Measurements from ENCODE around the gene MAML1. TPM values are rescaled to one million over a fixed set of nuclear protein-coding genes. Genes with fewer than 3 reads are reported as not detected.
A peak's percentile ranks its signal among the peaks of the same experiment; 100 is the strongest.

MAML1 gene
- total and polyA plus RNA-seq, 2 donors (not counting 1 experiment from before 2014, with no cell fraction given): 6.4 to 7.5 TPM

- peaks cover 43% of the 10 kb centered on the region for H3K79me2 ChIP-seq (ENCODE audit: control insufficient read depth, insufficient read depth, low read length)
- no peaks in the 10 kb centered on the region for H3K27me3 ChIP-seq (ENCODE audit: control insufficient read depth, insufficient read depth, low read length)
- no peak overlapping the region for H3K9ac ChIP-seq (ENCODE audit: insufficient read depth, low read length)
- H4K20me1 ChIP-seq (ENCODE audit: control insufficient read depth, extremely low read depth, insufficient read depth, low read length): no peaks in the 10 kb centered on the region
- no peak overlapping the region for H3K4me2 ChIP-seq (ENCODE audit: extremely low read depth, insufficient read depth, low read length)
- H3K9me3 ChIP-seq (ENCODE audit: control insufficient read depth, insufficient read depth, low read depth, low read length): no peaks in the 10 kb centered on the region
- TF ChIP-seq EZH2 (IDR thresholded peaks at IDR 0.05; ENCODE audit: low read length, missing control alignments) (no peak), CTCF (conservative IDR thresholded peaks at IDR 0.05 in 1 of 2, IDR thresholded peaks at IDR 0.05 in 1 of 2; ENCODE audit: low read depth in 1 of 2, low read length in 2 of 2) (no peak)
- peaks cover 34% of the 10 kb centered on the region for H3K4me1 ChIP-seq (ENCODE audit: control insufficient read depth, extremely low read depth, insufficient read depth, low read length)
- DNase-seq (ENCODE audit: low read depth in 2 of 2): peak; percentile 31 to 85
- peaks cover 16% of the 10 kb centered on the region for H3K36me3 ChIP-seq (ENCODE audit: control insufficient read depth, insufficient read depth, low read length)
- H3K4me3 ChIP-seq (replicated peaks in 1 of 4; ENCODE audit: control extremely low read depth in 1 of 4, insufficient read depth in 1 of 4, low read depth in 3 of 4, low read length in 4 of 4): no peak overlapping the region
- H2AFZ ChIP-seq (ENCODE audit: low read length): no peak overlapping the region
- H3K27ac ChIP-seq (ENCODE audit: insufficient read depth, low read length): peak overlapping the region; percentile 50
Observed at GRCh38 chr5:179766021-179766725, 33.6 kb downstream of the MAML1 start.

- H3K4me1 ChIP-seq (ENCODE audit: control insufficient read depth, extremely low read depth, insufficient read depth, low read length): peaks cover 31% of the 10 kb centered on the region
- H3K9ac ChIP-seq (ENCODE audit: insufficient read depth, low read length): no peak overlapping the region
- TF ChIP-seq EZH2 (IDR thresholded peaks at IDR 0.05; ENCODE audit: low read length, missing control alignments) (no peak), CTCF (conservative IDR thresholded peaks at IDR 0.05 in 1 of 2, IDR thresholded peaks at IDR 0.05 in 1 of 2; ENCODE audit: low read depth in 1 of 2, low read length in 2 of 2) (no peak)
- H3K79me2 ChIP-seq (ENCODE audit: control insufficient read depth, insufficient read depth, low read length): peaks cover 37% of the 10 kb centered on the region
- H3K36me3 ChIP-seq (ENCODE audit: control insufficient read depth, insufficient read depth, low read length): peaks cover 19% of the 10 kb centered on the region
- H3K9me3 ChIP-seq (ENCODE audit: control insufficient read depth, insufficient read depth, low read depth, low read length): no peaks in the 10 kb centered on the region
- H4K20me1 ChIP-seq (ENCODE audit: control insufficient read depth, extremely low read depth, insufficient read depth, low read length): no peaks in the 10 kb centered on the region
- H3K27ac ChIP-seq (ENCODE audit: insufficient read depth, low read length): peak overlapping the region; percentile 18
- no peak overlapping the region for H2AFZ ChIP-seq (ENCODE audit: low read length)
- H3K4me3 ChIP-seq (replicated peaks in 1 of 4; ENCODE audit: control extremely low read depth in 1 of 4, insufficient read depth in 1 of 4, low read depth in 3 of 4, low read length in 4 of 4): no peak overlapping the region
- DNase-seq (ENCODE audit: low read depth in 2 of 2): peak in 1 of 2 donors; percentile 25
- no peaks in the 10 kb centered on the region for H3K27me3 ChIP-seq (ENCODE audit: control insufficient read depth, insufficient read depth, low read length)
- no peak overlapping the region for H3K4me2 ChIP-seq (ENCODE audit: extremely low read depth, insufficient read depth, low read length)
Observed at GRCh38 chr5:179766726-179767455, 34.3 kb downstream of the MAML1 start.

GRCh38 chr5:179767496-179768100 lies 35.0 kb downstream of the MAML1 start:
- Histone ChIP-seq H3K36me3 (ENCODE audit: control insufficient read depth, insufficient read depth, low read length) (peaks cover 19% of the 10 kb centered on the region), H3K27ac (ENCODE audit: insufficient read depth, low read length) (no peak overlapping the region), H3K4me3 (replicated peaks in 1 of 4; ENCODE audit: control extremely low read depth in 1 of 4, insufficient read depth in 1 of 4, low read depth in 3 of 4, low read length in 4 of 4) (no peak overlapping the region), H3K4me1 (ENCODE audit: control insufficient read depth, extremely low read depth, insufficient read depth, low read length) (peaks cover 26% of the 10 kb centered on the region), H2AFZ (ENCODE audit: low read length) (no peak overlapping the region), H3K4me2 (ENCODE audit: extremely low read depth, insufficient read depth, low read length) (no peak overlapping the region), H4K20me1 (ENCODE audit: control insufficient read depth, extremely low read depth, insufficient read depth, low read length) (no peaks in the 10 kb centered on the region), H3K9me3 (ENCODE audit: control insufficient read depth, insufficient read depth, low read depth, low read length) (no peaks in the 10 kb centered on the region), H3K9ac (ENCODE audit: insufficient read depth, low read length) (no peak overlapping the region), H3K79me2 (ENCODE audit: control insufficient read depth, insufficient read depth, low read length) (peaks cover 34% of the 10 kb centered on the region), H3K27me3 (ENCODE audit: control insufficient read depth, insufficient read depth, low read length) (no peaks in the 10 kb centered on the region)
- TF ChIP-seq CTCF (conservative IDR thresholded peaks at IDR 0.05 in 1 of 2, IDR thresholded peaks at IDR 0.05 in 1 of 2; ENCODE audit: low read depth in 1 of 2, low read length in 2 of 2): no peak
- DNase-seq (ENCODE audit: low read depth in 2 of 2): peak in 1 of 2 donors; percentile 20
